Measurements from ENCODE around the gene FXYD7.
"Not testable (repeated sequence)": the region's sequence is repeated elsewhere in the genome, so short reads cannot be mapped to it uniquely, and the experiment has no call there.

Gene FXYD7

GRCh38 chr19:35127871-35128270 is 15.2 kb upstream of the FXYD7 start:
- DNase-seq (ENCODE audit: low spot score) = no peak

GRCh38 chr19:35128398-35129057 is 14.5 kb upstream of the FXYD7 start:
- DNase-seq (ENCODE audit: low spot score) = no peak

GRCh38 chr19:35129724-35130274 is 13.3 kb upstream of the FXYD7 start:
- DNase-seq (ENCODE audit: low spot score) = not testable (repeated sequence)

GRCh38 chr19:35130761-35131720 is 12.0 kb upstream of the FXYD7 start:
- no peak for DNase-seq (ENCODE audit: low spot score)

- no peak for DNase-seq (ENCODE audit: low spot score)
Measured at GRCh38 chr19:35132254-35132653, 10.8 kb upstream of the FXYD7 start.

- DNase-seq (ENCODE audit: low spot score) = no peak
Measured at GRCh38 chr19:35133826-35134225, 9.2 kb upstream of the FXYD7 start.

- peak; percentile 59 for DNase-seq (ENCODE audit: low spot score)
Measured at GRCh38 chr19:35134601-35135242, 8.3 kb upstream of the FXYD7 start, which contains the start of gene LGI4. TSS of gene LGI4 (minus strand) at chr19:35135059. CDS start at chr19:35134680, 379 bp downstream.

GRCh38 chr19:35135389-35135909 is 7.6 kb upstream of the FXYD7 start:
- DNase-seq (ENCODE audit: low spot score) = peak; percentile 96

- no peak for DNase-seq (ENCODE audit: low spot score)
Measured at GRCh38 chr19:35136231-35136630, 6.8 kb upstream of the FXYD7 start.

- no peak for DNase-seq (ENCODE audit: low spot score)
Measured at GRCh38 chr19:35136977-35137702, 5.9 kb upstream of the FXYD7 start.

- no peak for DNase-seq (ENCODE audit: low spot score)
Measured at GRCh38 chr19:35138305-35138892, 4.7 kb upstream of the FXYD7 start, which contains the start of gene FXYD1. TSS of gene FXYD1 (plus strand) at chr19:35138824. CDS start at chr19:35140080, 1,256 bp downstream.

- no peak for DNase-seq (ENCODE audit: low spot score)
Measured at GRCh38 chr19:35140207-35140961, 2.7 kb upstream of the FXYD7 start.

GRCh38 chr19:35140962-35141836 is 1.9 kb upstream of the FXYD7 start:
- DNase-seq (ENCODE audit: low spot score) = peak; percentile 98

GRCh38 chr19:35141837-35142605 is 1.0 kb upstream of the FXYD7 start:
- no peak for DNase-seq (ENCODE audit: low spot score)

- DNase-seq (ENCODE audit: low spot score) = peak; percentile 76
Measured at GRCh38 chr19:35142606-35143230, 337 bp upstream of the FXYD7 start.

- no peak for DNase-seq (ENCODE audit: low spot score)
Measured at GRCh38 chr19:35143818-35144217, 763 bp downstream of the FXYD7 start.

GRCh38 chr19:35144259-35144599 is 1.2 kb downstream of the FXYD7 start:
- no peak for DNase-seq (ENCODE audit: low spot score)
